ENCODE results near the gene SYTL3. TPM values are rescaled to one million over a fixed set of nuclear protein-coding genes. Genes with fewer than 3 reads are reported as not detected.
"Not testable (repeated sequence)": the region's sequence is repeated elsewhere in the genome, so short reads cannot be mapped to it uniquely, and the experiment has no call there.

Gene SYTL3
- total RNA-seq, 2 experiments from 2014 or later = 43.5 to 48.3 TPM

DNA sequence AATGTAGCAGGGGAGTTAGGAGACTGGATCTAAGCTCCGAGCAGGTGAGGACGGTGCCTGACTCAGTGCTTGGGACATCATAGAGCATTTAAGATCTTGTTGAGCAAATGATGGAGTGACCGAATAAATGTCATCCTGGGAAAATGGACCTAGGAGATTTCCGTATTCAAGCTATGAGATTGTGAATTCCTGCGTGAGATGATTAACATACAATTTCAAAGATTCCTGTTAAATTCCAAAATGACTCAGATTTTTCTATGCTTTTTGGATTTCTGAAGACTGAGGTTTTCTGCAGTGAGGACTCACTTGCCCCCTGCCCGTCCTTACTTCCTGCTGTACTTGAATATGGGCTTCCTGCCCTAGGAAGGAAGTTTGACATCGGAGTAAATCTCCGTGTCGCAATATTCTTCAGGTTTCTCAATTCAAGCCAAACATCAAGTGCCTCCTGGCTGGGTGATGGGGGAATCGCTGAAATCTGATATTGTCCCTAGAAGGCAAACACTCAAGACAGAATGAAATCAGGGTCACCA is 5.2 kb downstream of the SYTL3 start:
- Mint-ChIP-seq H3K4me3 (peak overlapping the region; percentile 73), H3K36me3 (ENCODE audit: low read depth) (peaks cover 55% of the 10 kb centered on the region), H3K27me3 (ENCODE audit: low read depth) (no peaks in the 10 kb centered on the region), H3K4me1 (ENCODE audit: low read depth) (peaks cover 72% of the 10 kb centered on the region), H3K27ac (peak overlapping the region; percentile 98), H3K9me3 (ENCODE audit: insufficient read depth) (no peaks in the 10 kb centered on the region)
- ChIA-PET CTCF (interaction anchor here (0.8 to 1.4 kb wide), 5 partner anchors 10 to 434 kb away, joined by 3 to 7 read pairs (median 3); partner anchors contain the start of gene DYNLT1), POLR2A (interaction anchor here (1.4 kb wide), 1 partner anchor 11 kb away, joined by 4 read pairs; the partner anchor contains the start of gene DYNLT1)
- ATAC-seq = no peak
- DNase-seq = no peak

- no peak for ATAC-seq
- CTCF ChIA-PET = interaction anchor here (1.0 to 1.4 kb wide), 3 partner anchors 16 to 36 kb away, joined by 3 to 7 read pairs (median 3); no protein-coding TSS in a partner anchor
- POLR2A ChIA-PET = interaction anchor here (1.4 kb wide), 1 partner anchor 11 kb away, joined by 4 read pairs; the partner anchor contains the start of gene DYNLT1
- Mint-ChIP-seq H3K4me3 (peak overlapping the region; percentile 73), H3K27ac (peak overlapping the region; percentile 98), H3K36me3 (ENCODE audit: low read depth) (peaks cover 62% of the 10 kb centered on the region), H3K9me3 (ENCODE audit: insufficient read depth) (no peaks in the 10 kb centered on the region), H3K27me3 (ENCODE audit: low read depth) (no peaks in the 10 kb centered on the region), H3K4me1 (ENCODE audit: low read depth) (peaks cover 80% of the 10 kb centered on the region)
- DNase-seq = no peak
These were observed 6.0 kb downstream of the SYTL3 start for GRCh38 chr6:158655569-158656450.

GRCh38 chr6:158656986-158657385 is 7.1 kb downstream of the SYTL3 start:
- Mint-ChIP-seq H3K36me3 (ENCODE audit: low read depth) (peaks cover 63% of the 10 kb centered on the region), H3K4me1 (ENCODE audit: low read depth) (peaks cover 77% of the 10 kb centered on the region), H3K27ac (peak overlapping the region; percentile 9)
- ATAC-seq; H3K4me3 Mint-ChIP-seq; H3K27me3 Mint-ChIP-seq (ENCODE audit: low read depth); H3K9me3 Mint-ChIP-seq (ENCODE audit: insufficient read depth); CTCF ChIA-PET; POLR2A ChIA-PET; DNase-seq: not testable (repeated sequence)

DNA sequence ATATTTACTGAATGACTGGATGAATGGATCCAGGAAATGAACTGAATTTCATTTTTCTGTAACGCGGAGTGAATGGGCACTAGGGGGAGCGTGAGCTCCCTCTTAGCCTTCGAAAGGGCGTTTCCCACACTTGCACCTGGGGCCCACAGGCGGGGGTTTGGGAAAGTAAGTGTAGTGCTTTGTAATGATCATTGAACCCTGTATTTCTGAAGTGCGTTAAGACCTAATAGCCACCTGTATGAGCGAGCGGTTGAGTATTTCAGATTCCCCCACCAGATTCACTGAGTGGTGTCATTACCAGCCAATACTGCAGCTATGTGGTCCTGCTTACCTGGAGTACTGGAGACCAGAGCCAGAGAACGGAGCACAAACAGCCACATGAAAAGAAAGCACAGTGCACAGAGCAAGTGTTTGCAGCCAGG is 10.5 kb downstream of the SYTL3 start:
- ChIA-PET CTCF (interaction anchor here (0.6 to 7.1 kb wide), 21 partner anchors 9 to 1086 kb away, joined by 3 to 154 read pairs (median 5); partner anchors contain the start of genes DYNLT1 and SYTL3), POLR2A (interaction anchor here (2.5 to 2.7 kb wide), 2 partner anchors 11 to 16 kb away, joined by 13 to 19 read pairs; partner anchors contain the start of genes DYNLT1 and SYTL3)
- peak; percentile 69 for ATAC-seq
- Mint-ChIP-seq H3K9me3 (ENCODE audit: insufficient read depth) (no peaks in the 10 kb centered on the region), H3K4me3 (no peak overlapping the region), H3K4me1 (ENCODE audit: low read depth) (peaks cover 62% of the 10 kb centered on the region), H3K36me3 (ENCODE audit: low read depth) (peaks cover 65% of the 10 kb centered on the region), H3K27me3 (ENCODE audit: low read depth) (no peaks in the 10 kb centered on the region), H3K27ac (peak overlapping the region; percentile 60)
- DNase-seq = peak; percentile 66

DNA sequence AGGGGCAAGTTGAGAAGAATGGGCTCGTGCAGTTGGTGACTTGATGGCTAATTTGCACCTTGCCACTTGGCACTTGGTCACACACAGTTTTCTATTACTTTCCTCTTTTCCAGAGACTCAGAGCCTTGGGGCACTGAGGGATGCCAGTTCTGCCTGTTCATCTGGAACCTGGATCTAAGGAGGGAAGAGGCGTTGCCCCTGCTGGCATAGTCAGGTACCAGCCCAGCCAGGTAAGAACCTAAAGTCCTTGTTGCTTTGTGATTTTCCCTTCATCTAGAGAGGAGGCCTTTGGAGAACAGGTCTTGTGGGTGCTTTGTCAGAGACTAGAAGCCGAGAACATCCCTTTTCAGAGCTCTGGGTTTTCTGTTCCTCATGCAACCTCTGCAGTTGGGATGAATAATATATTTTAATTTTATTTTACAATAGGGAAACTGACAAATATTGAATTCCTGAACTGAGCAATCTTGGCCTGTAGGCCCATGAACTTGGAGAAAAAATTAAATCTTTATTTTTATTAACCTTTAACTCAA is 11.4 kb downstream of the SYTL3 start:
- Mint-ChIP-seq H3K4me1 (ENCODE audit: low read depth) (peaks cover 53% of the 10 kb centered on the region), H3K9me3 (ENCODE audit: insufficient read depth) (no peaks in the 10 kb centered on the region), H3K27ac (no peak overlapping the region), H3K27me3 (ENCODE audit: low read depth) (no peaks in the 10 kb centered on the region), H3K4me3 (no peak overlapping the region), H3K36me3 (ENCODE audit: low read depth) (peaks cover 60% of the 10 kb centered on the region)
- ChIA-PET CTCF (interaction anchor here (0.7 to 7.1 kb wide), 10 partner anchors 10 to 473 kb away, joined by 3 to 154 read pairs (median 6); partner anchors contain the start of genes DYNLT1 and SYTL3), POLR2A (interaction anchor here (0.7 kb wide), 1 partner anchor 289 kb away, joined by 3 read pairs; no protein-coding TSS in a partner anchor)
- ATAC-seq (no peak), DNase-seq (no peak)

DNA sequence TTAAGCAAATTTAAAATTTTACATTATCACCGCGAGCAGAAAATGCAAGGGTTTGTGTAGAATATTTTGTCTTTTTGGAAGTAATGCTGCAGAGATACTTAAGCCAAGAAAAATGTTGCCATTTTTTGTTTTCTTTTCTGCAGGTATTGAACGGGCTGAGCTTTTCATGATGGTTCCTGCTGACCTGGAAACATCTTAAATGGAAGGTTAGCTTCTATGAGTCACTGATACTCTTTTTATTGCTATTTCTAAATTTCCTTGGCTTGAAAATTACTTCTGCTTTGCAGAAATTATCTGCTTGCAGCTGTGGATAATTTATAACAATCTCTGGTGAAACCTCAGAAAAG is 12.7 kb downstream of the SYTL3 start:
- no peaks in the 10 kb centered on the region for H3K9me3 Mint-ChIP-seq (ENCODE audit: insufficient read depth)
- DNase-seq (no peak), ATAC-seq (no peak)
- ChIA-PET CTCF (interaction anchor here (0.8 to 7.1 kb wide), 8 partner anchors 11 to 56 kb away, joined by 3 to 154 read pairs (median 4); partner anchors contain the start of genes DYNLT1 and SYTL3), POLR2A (interaction anchor here (1.0 to 2.4 kb wide), 4 partner anchors 10 to 34 kb away, joined by 3 to 8 read pairs (median 4); partner anchors contain the start of gene DYNLT1)
- peaks cover 46% of the 10 kb centered on the region for H3K4me1 Mint-ChIP-seq (ENCODE audit: low read depth)
- peaks cover 64% of the 10 kb centered on the region for H3K36me3 Mint-ChIP-seq (ENCODE audit: low read depth)
- no peaks in the 10 kb centered on the region for H3K27me3 Mint-ChIP-seq (ENCODE audit: low read depth)
- no peak overlapping the region for H3K27ac Mint-ChIP-seq
- no peak overlapping the region for H3K4me3 Mint-ChIP-seq

DNA sequence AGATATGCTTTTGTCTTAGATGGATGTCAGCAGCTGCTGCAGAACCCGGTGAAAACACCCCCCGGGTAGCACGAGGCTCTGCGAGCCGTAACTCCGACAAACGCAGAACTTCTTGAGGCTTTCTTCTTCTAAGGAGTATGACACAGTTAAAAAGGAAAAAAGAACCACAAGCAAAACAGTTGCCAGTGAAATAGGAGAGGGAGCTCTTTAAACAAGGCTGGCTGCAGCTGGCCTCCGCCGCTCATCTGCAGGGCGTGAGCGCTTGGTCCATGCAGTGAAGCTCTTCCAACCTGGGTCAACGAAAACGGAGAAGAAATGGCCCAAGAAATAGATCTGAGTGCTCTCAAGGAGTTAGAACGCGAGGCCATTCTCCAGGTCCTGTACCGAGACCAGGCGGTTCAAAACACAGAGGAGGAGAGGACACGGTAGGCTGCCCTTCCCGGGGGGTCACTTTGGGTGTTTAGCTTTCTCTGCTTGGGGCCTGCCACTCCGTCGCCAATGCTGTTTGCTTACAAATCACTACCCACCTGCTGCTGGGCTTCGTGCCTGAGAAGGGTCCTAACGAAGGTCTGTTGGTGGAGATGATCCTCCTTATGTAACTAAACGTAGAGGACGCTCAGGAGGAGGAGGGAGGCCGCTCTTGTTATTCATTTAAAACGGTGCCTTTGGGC is 13.2 kb downstream of the SYTL3 start:
- Mint-ChIP-seq H3K36me3 (ENCODE audit: low read depth) (peaks cover 66% of the 10 kb centered on the region), H3K27me3 (ENCODE audit: low read depth) (no peaks in the 10 kb centered on the region), H3K9me3 (ENCODE audit: insufficient read depth) (no peaks in the 10 kb centered on the region), H3K4me3 (peak overlapping the region; percentile 36), H3K4me1 (ENCODE audit: low read depth) (peaks cover 46% of the 10 kb centered on the region), H3K27ac (peak overlapping the region; percentile 41)
- ATAC-seq = no peak
- ChIA-PET CTCF (interaction anchor here (0.8 to 7.1 kb wide), 7 partner anchors 10 to 41 kb away, joined by 3 to 154 read pairs (median 3); partner anchors contain the start of genes DYNLT1 and SYTL3), POLR2A (interaction anchor here (0.8 to 2.4 kb wide), 5 partner anchors 11 to 34 kb away, joined by 3 to 8 read pairs (median 4); partner anchors contain the start of gene DYNLT1)
- no peak for DNase-seq

- peaks cover 45% of the 10 kb centered on the region for H3K4me1 Mint-ChIP-seq (ENCODE audit: low read depth)
- H3K27ac Mint-ChIP-seq = peak overlapping the region; percentile 30
- peaks cover 69% of the 10 kb centered on the region for H3K36me3 Mint-ChIP-seq (ENCODE audit: low read depth)
- no peak overlapping the region for H3K4me3 Mint-ChIP-seq
- ATAC-seq (no peak), DNase-seq (no peak)
- H3K9me3 Mint-ChIP-seq (ENCODE audit: insufficient read depth) = no peaks in the 10 kb centered on the region
- CTCF ChIA-PET = interaction anchor here (1.3 to 7.1 kb wide), 4 partner anchors 14 to 40 kb away, joined by 3 to 154 read pairs (median 66); partner anchors contain the start of genes DYNLT1 and SYTL3
- POLR2A ChIA-PET = interaction anchor here (0.8 to 2.4 kb wide), 3 partner anchors 20 to 33 kb away, joined by 3 to 5 read pairs (median 4); partner anchors contain the start of gene DYNLT1
- H3K27me3 Mint-ChIP-seq (ENCODE audit: low read depth) = no peaks in the 10 kb centered on the region
These were observed 13.8 kb downstream of the SYTL3 start for GRCh38 chr6:158663625-158664165.

DNA sequence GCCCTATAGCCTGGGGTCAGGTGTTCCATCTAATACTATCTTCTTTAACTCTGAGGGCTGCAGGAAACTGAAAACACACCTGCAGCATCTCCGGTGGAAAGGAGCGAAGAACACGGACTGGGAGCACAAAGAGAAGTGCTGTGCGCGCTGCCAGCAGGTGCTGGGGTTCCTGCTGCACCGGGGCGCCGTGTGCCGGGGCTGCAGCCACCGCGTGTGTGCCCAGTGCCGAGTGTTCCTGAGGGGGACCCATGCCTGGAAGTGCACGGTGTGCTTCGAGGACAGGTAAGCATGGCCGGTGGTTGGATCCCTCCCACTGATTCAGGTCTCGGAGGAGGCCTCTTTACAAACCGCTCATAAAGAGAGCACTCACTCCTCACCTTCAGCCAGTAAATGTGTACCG is 15.5 kb downstream of the SYTL3 start:
- Mint-ChIP-seq H3K27ac (no peak overlapping the region), H3K36me3 (ENCODE audit: low read depth) (peaks cover 68% of the 10 kb centered on the region), H3K9me3 (ENCODE audit: insufficient read depth) (no peaks in the 10 kb centered on the region), H3K27me3 (ENCODE audit: low read depth) (no peaks in the 10 kb centered on the region), H3K4me1 (ENCODE audit: low read depth) (peaks cover 35% of the 10 kb centered on the region), H3K4me3 (no peak overlapping the region)
- DNase-seq (peak; percentile 16), ATAC-seq (no peak)
- CTCF ChIA-PET = no interaction called here
- POLR2A ChIA-PET = no interaction called here

GRCh38 chr6:158666628-158667359 is 16.9 kb downstream of the SYTL3 start:
- Mint-ChIP-seq H3K4me1 (ENCODE audit: low read depth) (peaks cover 26% of the 10 kb centered on the region), H3K27me3 (ENCODE audit: low read depth) (no peaks in the 10 kb centered on the region), H3K27ac (no peak overlapping the region), H3K9me3 (ENCODE audit: insufficient read depth) (no peaks in the 10 kb centered on the region), H3K36me3 (ENCODE audit: low read depth) (peaks cover 64% of the 10 kb centered on the region), H3K4me3 (no peak overlapping the region)
- ATAC-seq (no peak), DNase-seq (no peak)
- POLR2A ChIA-PET = no interaction called here
- CTCF ChIA-PET = no interaction called here

Measured in activated CD8-positive, alpha-beta T cell treated with anti-CD3 and anti-CD28 coated beads, Interleukin-2, amount 10 ng/mL, durations not matched to agents 7 days and 5 days (primary cell).